ENCODE measurements around the gene IRGM.
"Not testable (repeated sequence)": the region's sequence is repeated elsewhere in the genome, so short reads cannot be mapped to it uniquely, and the experiment has no call there.

Gene IRGM, protein sequence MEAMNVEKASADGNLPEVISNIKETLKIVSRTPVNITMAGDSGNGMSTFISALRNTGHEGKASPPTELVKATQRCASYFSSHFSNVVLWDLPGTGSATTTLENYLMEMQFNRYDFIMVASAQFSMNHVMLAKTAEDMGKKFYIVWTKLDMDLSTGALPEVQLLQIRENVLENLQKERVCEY

GRCh38 chr5:150846308-150846653 is at the start of gene IRGM:
IRGM (plus strand) TSS chr5:150846521; CDS start chr5:150848124, 1,603 bp downstream.
- not testable (repeated sequence) for DNase-seq

DNA sequence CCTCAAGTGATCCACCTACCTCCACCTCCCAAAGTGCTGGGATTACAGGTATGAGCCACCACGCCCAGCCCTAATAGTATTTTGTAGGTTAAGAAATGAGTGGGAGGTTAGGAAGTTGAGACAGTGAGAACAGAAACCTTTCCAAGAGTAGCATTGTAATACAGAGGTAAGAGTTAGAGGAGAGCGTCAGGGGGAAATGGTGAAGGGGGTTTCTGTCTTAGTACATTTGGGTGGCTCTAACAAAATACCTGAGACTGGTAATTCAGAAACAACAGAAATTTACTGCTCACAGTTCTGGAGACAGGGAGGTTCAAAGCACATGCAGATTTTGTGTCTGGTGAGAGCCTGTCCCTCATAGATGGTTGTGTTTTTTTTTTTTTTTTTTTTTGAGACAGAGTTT is 48.9 kb upstream of the IRGM start:
- no peak for DNase-seq

DNA sequence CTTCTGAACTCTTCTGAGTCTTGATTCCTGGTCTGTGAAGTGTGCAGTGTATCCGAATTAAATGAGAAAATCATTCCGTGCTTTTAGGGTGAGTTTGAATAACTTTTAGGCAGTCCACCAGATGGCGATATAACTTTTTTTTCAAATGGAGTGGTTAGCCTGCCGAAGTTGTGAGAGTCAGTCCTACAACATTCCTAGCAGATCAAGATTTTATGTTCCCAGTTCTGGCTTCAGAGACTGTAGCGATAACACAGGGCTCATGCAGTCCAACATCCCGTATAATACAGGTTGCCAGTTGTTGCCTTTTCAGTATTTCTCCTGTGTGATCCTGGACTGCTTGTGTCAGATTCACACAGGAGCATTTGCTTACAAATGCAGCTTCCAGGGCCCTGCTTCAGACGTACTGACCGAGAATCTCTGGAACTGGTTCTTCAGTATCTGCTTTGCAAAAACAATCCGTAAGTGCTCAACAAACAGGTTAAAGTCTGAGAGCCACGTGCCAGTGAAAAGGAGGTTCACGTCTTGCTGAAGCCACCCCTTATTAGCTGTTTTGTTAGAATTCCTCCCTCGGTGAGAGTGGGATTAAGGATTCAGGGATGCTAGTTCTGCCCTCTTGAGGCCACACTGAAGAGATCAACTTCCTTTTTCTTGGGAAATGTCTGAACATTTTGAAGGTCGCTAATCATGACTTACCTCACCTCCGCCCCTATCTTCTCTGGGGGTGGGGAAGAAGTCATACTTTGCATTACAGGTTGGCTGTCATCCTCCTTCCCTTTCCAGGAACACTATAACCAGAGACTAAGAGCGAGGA is 45.0 kb upstream of the IRGM start:
- DNase-seq: peak; percentile 69

DNA sequence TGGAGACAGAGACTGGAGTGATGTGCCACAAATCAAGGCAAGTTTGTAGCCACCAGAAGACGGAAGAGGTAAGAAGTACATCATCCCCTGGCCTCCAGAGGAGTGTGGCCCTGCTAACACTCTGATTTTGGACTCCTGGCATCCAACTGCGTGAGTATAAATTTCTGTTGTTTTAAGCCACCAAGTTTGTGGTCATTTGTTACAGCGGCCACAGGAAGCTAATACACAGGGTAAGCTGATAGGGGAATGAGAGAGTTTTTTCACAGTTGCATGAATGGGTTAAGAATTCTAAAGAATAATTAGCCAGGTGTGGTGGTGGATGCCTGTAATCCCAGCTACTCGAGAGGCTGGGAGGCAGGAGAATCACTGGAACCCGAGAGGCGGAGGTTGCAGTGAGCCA is 41.9 kb upstream of the IRGM start:
- no peak for DNase-seq

GRCh38 chr5:150809363-150809762 is 37.0 kb upstream of the IRGM start:
- no peak for DNase-seq

- no peak for DNase-seq
These were observed 31.3 kb upstream of the IRGM start for GRCh38 chr5:150815010-150815409.

GRCh38 chr5:150816946-150817345 is 29.4 kb upstream of the IRGM start:
- no peak for DNase-seq

DNA sequence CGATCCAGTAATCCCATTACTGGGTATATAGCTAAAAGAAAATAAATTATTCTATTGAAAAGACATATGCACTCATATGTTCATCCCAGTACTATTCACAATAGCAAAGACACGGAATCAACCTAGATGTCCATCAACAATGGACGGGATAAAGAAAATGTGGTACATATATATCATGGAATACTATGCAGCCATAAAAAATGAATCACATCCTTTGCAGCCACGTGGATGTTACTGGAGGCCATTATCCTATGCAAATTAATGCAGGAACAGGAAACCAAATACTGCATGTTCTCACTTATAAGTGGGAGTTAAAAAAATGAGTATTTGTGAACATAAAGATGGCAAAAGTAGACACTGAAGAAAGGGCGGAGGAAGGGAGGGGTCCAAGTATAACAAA is 16.6 kb upstream of the IRGM start:
- DNase-seq: no peak

DNA sequence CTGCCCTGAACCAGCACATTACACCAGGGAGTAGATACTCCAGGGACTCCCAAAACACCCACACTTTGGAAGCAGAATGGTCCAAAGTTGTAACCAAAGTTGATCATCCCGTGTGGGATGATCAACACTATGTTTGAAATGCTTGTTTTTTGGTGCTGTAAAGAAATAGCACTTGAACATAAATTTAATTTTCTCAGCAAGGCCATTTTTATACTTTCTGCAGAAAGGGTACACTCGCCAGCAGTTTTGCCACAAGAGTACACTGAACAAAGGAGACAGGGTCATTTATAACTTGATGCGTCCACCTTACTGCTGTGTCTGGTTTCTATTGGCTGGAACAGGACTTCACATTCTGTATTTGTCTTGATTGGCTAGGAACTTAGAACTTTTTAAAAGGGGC is 14.5 kb upstream of the IRGM start:
- DNase-seq: not testable (repeated sequence)

DNA sequence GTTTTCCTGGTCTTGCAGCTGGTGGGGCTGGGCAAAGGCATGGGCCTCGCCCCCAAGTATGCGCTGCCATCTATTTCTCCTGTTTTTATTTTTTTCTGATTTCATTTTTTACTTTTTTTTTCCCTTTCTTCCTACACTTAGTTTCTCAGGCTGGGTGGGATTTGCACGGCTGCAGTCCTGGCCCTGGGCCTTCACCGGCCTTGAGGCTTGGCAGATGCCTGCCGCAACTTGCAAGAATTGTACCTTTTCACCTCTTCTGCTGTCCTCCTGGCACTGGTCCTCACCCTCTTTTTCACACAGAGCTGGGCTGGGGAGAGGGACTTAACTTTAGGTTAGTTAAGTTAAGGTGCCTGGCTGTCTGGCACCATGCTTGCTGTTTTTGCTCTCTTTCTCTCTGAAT is 10.3 kb upstream of the IRGM start:
- no peak for DNase-seq

DNA sequence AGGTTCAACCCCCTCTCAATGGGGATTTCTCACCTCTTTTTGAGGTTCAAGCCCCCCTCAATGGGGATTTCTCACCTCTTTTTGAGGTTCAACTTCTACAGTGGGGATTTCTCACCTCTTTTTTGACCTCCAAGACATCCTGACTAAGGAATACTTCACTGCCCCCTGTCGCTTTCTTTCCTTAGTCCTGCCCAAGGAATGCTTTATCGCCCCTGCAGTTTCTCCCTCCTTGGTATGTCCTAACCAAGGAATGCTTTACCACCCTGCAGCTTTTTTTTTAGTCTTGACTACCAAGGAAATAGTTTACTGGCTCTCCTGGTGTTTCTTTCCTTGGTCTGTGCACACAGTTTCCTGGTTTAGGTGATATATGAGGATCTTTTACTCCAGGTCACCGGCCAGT is 9.6 kb upstream of the IRGM start:
- DNase-seq: no peak

DNA sequence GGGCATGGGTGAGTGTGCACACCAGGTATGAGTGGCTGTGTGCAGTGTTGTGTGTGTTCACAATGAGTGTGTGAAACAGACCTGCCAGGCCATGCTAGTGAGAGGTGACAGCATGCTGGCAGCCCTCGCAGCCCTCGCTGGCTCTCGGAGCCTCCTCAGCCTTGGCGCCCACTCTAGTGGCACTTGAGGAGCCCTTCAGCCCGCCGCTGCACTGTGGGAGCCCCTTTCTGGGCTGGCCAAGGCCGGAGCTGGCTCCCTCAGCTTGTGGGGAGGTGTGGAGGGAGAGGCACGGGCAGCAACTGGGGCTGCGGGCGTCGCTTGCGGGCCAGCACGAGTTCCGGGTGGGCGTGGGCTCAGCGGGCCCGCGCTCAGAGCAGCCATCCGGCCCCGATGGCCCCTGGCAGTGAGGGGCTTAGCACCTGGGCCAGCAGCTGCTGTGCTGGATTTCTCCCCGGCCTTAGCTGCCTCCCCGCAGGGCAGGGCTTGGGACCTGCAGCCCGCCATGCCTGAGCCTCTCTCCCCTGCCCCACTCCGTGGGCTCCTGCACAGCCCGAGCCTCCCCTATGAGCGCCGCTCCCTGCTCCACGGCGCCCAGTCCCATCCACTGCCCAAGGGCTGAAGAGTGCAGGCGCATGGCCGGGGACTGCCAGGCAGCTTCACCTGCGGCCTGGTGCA is 999 bp upstream of the IRGM start:
- not testable (repeated sequence) for DNase-seq

GRCh38 chr5:150846654-150847333 is 473 bp downstream of the IRGM start:
- peak; percentile 47 for DNase-seq

- no peak for DNase-seq
These were observed 994 bp downstream of the IRGM start for GRCh38 chr5:150847334-150847695.

DNA sequence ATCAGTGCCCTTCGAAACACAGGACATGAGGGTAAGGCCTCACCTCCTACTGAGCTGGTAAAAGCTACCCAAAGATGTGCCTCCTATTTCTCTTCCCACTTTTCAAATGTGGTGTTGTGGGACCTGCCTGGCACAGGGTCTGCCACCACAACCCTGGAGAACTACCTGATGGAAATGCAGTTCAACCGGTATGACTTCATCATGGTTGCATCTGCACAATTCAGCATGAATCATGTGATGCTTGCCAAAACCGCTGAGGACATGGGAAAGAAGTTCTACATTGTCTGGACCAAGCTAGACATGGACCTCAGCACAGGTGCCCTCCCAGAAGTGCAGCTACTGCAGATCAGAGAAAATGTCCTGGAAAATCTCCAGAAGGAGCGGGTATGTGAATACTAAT is 1.9 kb downstream of the IRGM start:
- no peak for DNase-seq

DNA sequence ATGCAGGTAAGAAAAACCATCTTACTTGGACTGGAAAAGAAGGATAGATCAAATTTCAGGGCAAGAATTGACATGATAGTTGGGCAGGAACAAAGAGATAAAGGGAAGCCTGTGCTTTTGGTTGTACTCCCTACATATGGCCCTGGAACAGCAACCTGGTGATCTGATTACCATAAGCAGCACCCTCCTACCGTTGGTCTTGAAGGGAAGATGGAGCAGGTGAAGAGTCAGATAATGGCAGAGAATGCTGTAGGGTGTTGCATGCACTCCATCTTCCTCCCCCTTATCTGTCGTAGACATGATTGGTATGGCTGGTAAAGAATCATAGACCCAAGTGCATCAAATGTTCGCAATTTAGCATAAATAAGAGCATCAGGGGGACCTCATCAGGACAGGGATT is 4.7 kb downstream of the IRGM start:
- DNase-seq: no peak

GRCh38 chr5:150853561-150853960 is 7.2 kb downstream of the IRGM start:
- no peak for DNase-seq

GRCh38 chr5:150856700-150857099 is 10.4 kb downstream of the IRGM start:
- not testable (repeated sequence) for DNase-seq

- DNase-seq: no peak
These were observed 14.0 kb downstream of the IRGM start for GRCh38 chr5:150860246-150860821.

- DNase-seq: no peak
These were observed 15.7 kb downstream of the IRGM start for GRCh38 chr5:150862070-150862469.

GRCh38 chr5:150879358-150879757 is 33.0 kb downstream of the IRGM start:
- no peak for DNase-seq

GRCh38 chr5:150895431-150896428 is 49.4 kb downstream of the IRGM start:
- no peak for DNase-seq

All from midbrain (tissue), 1 donor.